Measurements from ENCODE around the gene PRSS21. TPM values are rescaled to one million over a fixed set of nuclear protein-coding genes. Genes with fewer than 3 reads are reported as not detected.

PRSS21 gene
- total and polyA plus RNA-seq, 3 donors from 2014 or later: 62.5 to 153 (median 130) TPM

DNA sequence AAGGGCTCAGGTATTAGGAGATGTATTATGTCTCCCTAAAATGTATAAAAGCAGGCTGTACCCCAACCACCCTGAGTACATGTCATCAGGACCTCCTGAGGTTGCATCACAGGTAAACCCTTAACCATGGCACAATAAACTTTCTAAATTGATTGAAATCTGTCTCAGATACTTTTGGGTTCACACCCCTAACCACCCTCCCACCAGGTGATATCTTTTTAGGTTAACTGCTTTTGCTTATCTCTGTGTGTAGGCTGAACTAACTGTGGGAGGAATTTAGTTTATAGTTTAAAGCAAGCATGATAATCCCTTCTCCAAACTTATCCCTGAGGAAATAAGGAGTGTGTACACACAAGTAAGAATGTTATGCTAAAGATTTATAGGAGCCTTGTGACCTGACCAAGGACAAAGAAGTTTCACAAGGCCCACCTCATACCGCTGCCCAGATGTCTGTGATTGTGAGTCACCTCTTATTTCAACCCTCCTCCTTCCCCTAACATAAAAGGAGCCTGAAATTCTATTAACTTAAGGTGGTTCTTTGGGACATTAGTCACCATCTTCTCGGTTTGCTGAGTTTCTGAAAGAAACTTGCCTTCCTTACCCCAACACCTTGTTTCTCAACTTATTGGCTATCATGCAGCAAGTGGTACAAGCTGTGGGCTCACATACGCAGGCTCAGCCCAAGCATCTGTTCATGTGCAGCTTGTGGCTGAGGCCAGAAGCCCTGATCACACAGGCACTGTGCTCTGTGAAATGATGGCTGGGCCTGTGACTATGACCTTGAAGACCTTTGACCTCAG lies 29.7 kb downstream of the PRSS21 start:
- no peak overlapping the region for H3K4me3 ChIP-seq
- 63 to 72% methylated on average over 3 of the region's 3 CpGs for WGBS, 2 donors
- no peaks in the 10 kb centered on the region for H3K27me3 ChIP-seq
- H3K4me1 ChIP-seq: no peaks in the 10 kb centered on the region
- no peaks in the 10 kb centered on the region for H3K9me3 ChIP-seq
- no peaks in the 10 kb centered on the region for H3K36me3 ChIP-seq (ENCODE audit: low read depth, missing control alignments)
- DNase-seq: no peak
- intact Hi-C loops (cut with DNase I; ENCODE audit: low total_unique reads): no loop called here
- H3K27ac ChIP-seq: no peak overlapping the region
- TF ChIP-seq POLR2A (IDR thresholded peaks at IDR 0.05): no peak
- TF ChIP-seq, protein P1, sequence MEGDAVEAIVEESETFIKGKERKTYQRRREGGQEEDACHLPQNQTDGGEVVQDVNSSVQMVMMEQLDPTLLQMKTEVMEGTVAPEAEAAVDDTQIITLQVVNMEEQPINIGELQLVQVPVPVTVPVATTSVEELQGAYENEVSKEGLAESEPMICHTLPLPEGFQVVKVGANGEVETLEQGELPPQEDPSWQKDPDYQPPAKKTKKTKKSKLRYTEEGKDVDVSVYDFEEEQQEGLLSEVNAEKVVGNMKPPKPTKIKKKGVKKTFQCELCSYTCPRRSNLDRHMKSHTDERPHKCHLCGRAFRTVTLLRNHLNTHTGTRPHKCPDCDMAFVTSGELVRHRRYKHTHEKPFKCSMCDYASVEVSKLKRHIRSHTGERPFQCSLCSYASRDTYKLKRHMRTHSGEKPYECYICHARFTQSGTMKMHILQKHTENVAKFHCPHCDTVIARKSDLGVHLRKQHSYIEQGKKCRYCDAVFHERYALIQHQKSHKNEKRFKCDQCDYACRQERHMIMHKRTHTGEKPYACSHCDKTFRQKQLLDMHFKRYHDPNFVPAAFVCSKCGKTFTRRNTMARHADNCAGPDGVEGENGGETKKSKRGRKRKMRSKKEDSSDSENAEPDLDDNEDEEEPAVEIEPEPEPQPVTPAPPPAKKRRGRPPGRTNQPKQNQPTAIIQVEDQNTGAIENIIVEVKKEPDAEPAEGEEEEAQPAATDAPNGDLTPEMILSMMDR (IDR thresholded peaks at IDR 0.05): no peak

DNA sequence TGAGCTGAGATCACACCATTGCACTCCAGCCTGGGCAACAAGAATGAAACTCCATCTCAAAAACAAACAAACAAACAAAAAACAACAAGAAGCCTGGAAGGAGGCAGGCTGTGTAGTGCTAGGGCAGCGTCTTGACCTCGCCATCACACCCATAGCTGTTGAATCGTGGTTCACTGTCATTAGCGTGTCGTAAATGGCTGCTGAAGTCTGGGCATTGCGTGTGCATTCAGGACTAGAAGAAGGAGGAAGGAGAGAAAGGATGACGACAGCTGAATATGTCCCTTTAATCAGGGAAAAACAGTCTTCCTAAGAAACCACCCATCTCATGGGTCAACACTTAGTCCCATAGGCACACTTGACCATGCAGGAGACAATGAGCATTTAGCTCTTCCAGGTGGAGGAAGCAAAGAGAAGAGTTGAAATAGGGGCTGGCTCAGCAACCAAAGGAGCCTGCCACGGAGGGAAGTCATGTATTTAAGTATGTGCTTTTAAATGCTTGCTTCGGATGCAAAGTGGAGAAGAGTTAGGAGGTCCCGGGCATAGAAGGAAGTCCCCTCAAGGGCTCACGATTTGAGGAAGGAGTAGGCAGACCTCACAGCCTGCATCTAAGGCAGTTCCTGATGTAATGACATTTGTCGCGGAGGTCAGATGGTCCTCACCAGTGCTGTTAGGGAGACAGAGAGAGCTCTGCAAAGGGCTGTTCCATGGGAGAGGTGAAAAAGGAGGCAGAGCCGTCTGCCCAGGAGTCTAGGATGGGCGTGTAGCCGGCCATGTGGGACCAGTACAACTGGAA lies 32.1 kb downstream of the PRSS21 start:
- DNase-seq: no peak
- 73 to 79% methylated on average over 16 of the region's 16 CpGs for WGBS, 2 donors
- Histone ChIP-seq H3K36me3 (ENCODE audit: low read depth, missing control alignments) (no peaks in the 10 kb centered on the region), H3K27me3 (no peaks in the 10 kb centered on the region), H3K9me3 (no peaks in the 10 kb centered on the region), H3K4me3 (no peak overlapping the region), H3K4me1 (no peaks in the 10 kb centered on the region), H3K27ac (no peak overlapping the region)
- no peak for TF ChIP-seq POLR2A (IDR thresholded peaks at IDR 0.05)
- TF ChIP-seq, protein P1 (IDR thresholded peaks at IDR 0.05): no peak
- intact Hi-C loops (cut with DNase I; ENCODE audit: low total_unique reads): no loop called here

GRCh38 chr16:2852003-2852730 lies 35.1 kb downstream of the PRSS21 start:
- Histone ChIP-seq H3K4me1 (no peaks in the 10 kb centered on the region), H3K9me3 (no peaks in the 10 kb centered on the region), H3K36me3 (ENCODE audit: low read depth, missing control alignments) (no peaks in the 10 kb centered on the region), H3K27ac (no peak overlapping the region), H3K4me3 (no peak overlapping the region), H3K27me3 (no peaks in the 10 kb centered on the region)
- no peak for TF ChIP-seq POLR2A (IDR thresholded peaks at IDR 0.05)
- TF ChIP-seq, protein P1 (IDR thresholded peaks at IDR 0.05): no peak
- WGBS, 2 donors: 72 to 77% methylated on average over 14 to 16 of the region's 16 CpGs
- intact Hi-C loops (cut with DNase I; ENCODE audit: low total_unique reads): no loop called here
- no peak for DNase-seq

- no peak for DNase-seq
- TF ChIP-seq, protein P1 (IDR thresholded peaks at IDR 0.05): no peak
- TF ChIP-seq POLR2A (IDR thresholded peaks at IDR 0.05): no peak
- 36 to 41% methylated on average over 34 to 56 of the region's 56 CpGs for WGBS, 2 donors
- Histone ChIP-seq H3K9me3 (no peaks in the 10 kb centered on the region), H3K36me3 (ENCODE audit: low read depth, missing control alignments) (no peaks in the 10 kb centered on the region), H3K27ac (no peak overlapping the region), H3K4me1 (peaks cover 3% of the 10 kb centered on the region), H3K27me3 (no peaks in the 10 kb centered on the region), H3K4me3 (peak overlapping the region in 1 of 2 donors; percentile 41)
- intact Hi-C loops (cut with DNase I; ENCODE audit: low total_unique reads): no loop called here
Measured at GRCh38 chr16:2852731-2853507, 35.9 kb downstream of the PRSS21 start.
